Measurements from ENCODE around the gene GRID2.

DNA sequence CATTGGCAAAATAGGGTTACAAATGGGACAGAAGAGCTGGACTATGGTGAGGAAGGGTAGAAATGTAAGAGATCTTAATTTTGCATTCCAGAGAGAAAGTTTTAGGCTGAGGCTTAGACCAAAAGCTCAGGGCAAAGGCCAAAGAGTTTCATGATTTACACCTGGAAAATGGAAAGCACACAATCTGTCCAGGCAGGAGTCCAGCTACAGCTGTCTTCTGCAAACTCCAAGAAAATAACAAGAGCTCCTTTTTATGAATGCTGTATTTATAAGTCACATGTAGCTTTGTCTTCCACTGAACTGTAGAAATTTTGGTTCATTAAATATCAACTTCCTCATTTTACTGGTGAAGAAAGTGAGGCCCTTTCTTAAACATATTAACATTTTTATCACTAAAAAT lies 1236.8 kb downstream of the GRID2 start:
- TF ChIP-seq TCF3 (IDR thresholded peaks at IDR 0.05; ENCODE audit: borderline replicate concordance, insufficient read depth, low read depth, low read length) (no peak), SREBF2 (IDR thresholded peaks at IDR 0.05; ENCODE audit: low read length) (no peak), EP300 (IDR thresholded peaks at IDR 0.05; ENCODE audit: borderline replicate concordance in 1 of 2, control insufficient read depth in 1 of 2, low read depth in 2 of 2, low read length in 2 of 2) (no peak), RB1 (IDR thresholded peaks at IDR 0.05; ENCODE audit: borderline replicate concordance) (no peak)
- TF ChIP-seq, protein P1, sequence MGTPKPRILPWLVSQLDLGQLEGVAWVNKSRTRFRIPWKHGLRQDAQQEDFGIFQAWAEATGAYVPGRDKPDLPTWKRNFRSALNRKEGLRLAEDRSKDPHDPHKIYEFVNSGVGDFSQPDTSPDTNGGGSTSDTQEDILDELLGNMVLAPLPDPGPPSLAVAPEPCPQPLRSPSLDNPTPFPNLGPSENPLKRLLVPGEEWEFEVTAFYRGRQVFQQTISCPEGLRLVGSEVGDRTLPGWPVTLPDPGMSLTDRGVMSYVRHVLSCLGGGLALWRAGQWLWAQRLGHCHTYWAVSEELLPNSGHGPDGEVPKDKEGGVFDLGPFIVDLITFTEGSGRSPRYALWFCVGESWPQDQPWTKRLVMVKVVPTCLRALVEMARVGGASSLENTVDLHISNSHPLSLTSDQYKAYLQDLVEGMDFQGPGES (IDR thresholded peaks at IDR 0.05), result no peak

All from GM12878 (cell line).